Activated T-helper 17 cell treated with anti-CD3 and anti-CD28 coated beads, Interleukin-2, amount 50 U/mL, for 72 hours (primary cell): ENCODE data around the gene SLCO4A1. TPM values are rescaled to one million over a fixed set of nuclear protein-coding genes. Genes with fewer than 3 reads are reported as not detected.

Source experiments
- ATAC-seq: fragments of 150-1000 bp; cut with Tn5 transposase; replicated peaks from 2 replicates; pipeline ENCODE4 v1.10.0; 2021; ENCODE audit warnings: mild to moderate bottlenecking, moderate library complexity
- H3K27ac Mint-ChIP-seq: one replicate; pipeline ENCODE4 v1.8.0; 2022; ENCODE audit warnings: mixed read lengths
- H3K27me3 Mint-ChIP-seq: one replicate; pipeline ENCODE4 v1.8.0; 2022; ENCODE audit warnings: mixed read lengths
- H3K36me3 Mint-ChIP-seq: one replicate; pipeline ENCODE4 v1.8.0; 2022; ENCODE audit warnings: low read depth, mild to moderate bottlenecking, mixed read lengths
- H3K4me1 Mint-ChIP-seq: one replicate; pipeline ENCODE4 v1.8.0; 2022; ENCODE audit warnings: mixed read lengths
- H3K4me3 Mint-ChIP-seq: one replicate; pipeline ENCODE4 v1.8.0; 2022; ENCODE audit warnings: mild to moderate bottlenecking, mixed read lengths
- H3K9me3 Mint-ChIP-seq: one replicate; pipeline ENCODE4 v1.8.0; 2022; ENCODE audit warnings: mixed read lengths
- total RNA-seq, 2 donors: library from RNA; stranded (reverse); gene quantifications; one replicate each; pipeline ENCODE4 v1.2.3, GENCODE V29; 2022

Gene SLCO4A1
- total RNA-seq, 2 donors from 2014 or later = 41.1 to 53.6 TPM

GRCh38 chr20:62644044-62644795 is 1.9 kb downstream of the SLCO4A1 start:
- ATAC-seq = no peak
- H3K4me3 Mint-ChIP-seq = peak overlapping the region; percentile 71
- no peak overlapping the region for H3K27ac Mint-ChIP-seq
- no peaks in the 10 kb centered on the region for H3K9me3 Mint-ChIP-seq
- H3K4me1 Mint-ChIP-seq = peaks cover 5% of the 10 kb centered on the region
- no peaks in the 10 kb centered on the region for H3K27me3 Mint-ChIP-seq
- H3K36me3 Mint-ChIP-seq = no peaks in the 10 kb centered on the region

GRCh38 chr20:62644802-62645496 is 2.6 kb downstream of the SLCO4A1 start:
- Mint-ChIP-seq H3K27me3 (no peaks in the 10 kb centered on the region), H3K27ac (no peak overlapping the region), H3K4me1 (peaks cover 9% of the 10 kb centered on the region), H3K36me3 (no peaks in the 10 kb centered on the region), H3K4me3 (peak overlapping the region; percentile 71), H3K9me3 (no peaks in the 10 kb centered on the region)
- no peak for ATAC-seq

GRCh38 chr20:62645613-62646012 is 3.3 kb downstream of the SLCO4A1 start:
- Mint-ChIP-seq H3K27ac (no peak overlapping the region), H3K4me1 (peaks cover 12% of the 10 kb centered on the region), H3K27me3 (no peaks in the 10 kb centered on the region), H3K9me3 (no peaks in the 10 kb centered on the region), H3K36me3 (peaks cover 6% of the 10 kb centered on the region), H3K4me3 (no peak overlapping the region)
- ATAC-seq = no peak

GRCh38 chr20:62646851-62647520 is 4.7 kb downstream of the SLCO4A1 start:
- no peaks in the 10 kb centered on the region for H3K9me3 Mint-ChIP-seq
- H3K4me3 Mint-ChIP-seq = no peak overlapping the region
- H3K27ac Mint-ChIP-seq = no peak overlapping the region
- no peaks in the 10 kb centered on the region for H3K27me3 Mint-ChIP-seq
- peaks cover 20% of the 10 kb centered on the region for H3K36me3 Mint-ChIP-seq
- H3K4me1 Mint-ChIP-seq = peaks cover 24% of the 10 kb centered on the region
- ATAC-seq = no peak

GRCh38 chr20:62647521-62648317 is 5.4 kb downstream of the SLCO4A1 start:
- ATAC-seq = no peak
- H3K4me1 Mint-ChIP-seq = peaks cover 30% of the 10 kb centered on the region
- H3K27ac Mint-ChIP-seq = no peak overlapping the region
- peaks cover 27% of the 10 kb centered on the region for H3K36me3 Mint-ChIP-seq
- no peaks in the 10 kb centered on the region for H3K27me3 Mint-ChIP-seq
- no peaks in the 10 kb centered on the region for H3K9me3 Mint-ChIP-seq
- no peak overlapping the region for H3K4me3 Mint-ChIP-seq

GRCh38 chr20:62648318-62648995 is 6.2 kb downstream of the SLCO4A1 start:
- ATAC-seq = no peak
- no peaks in the 10 kb centered on the region for H3K9me3 Mint-ChIP-seq
- H3K27me3 Mint-ChIP-seq = no peaks in the 10 kb centered on the region
- H3K4me1 Mint-ChIP-seq = peaks cover 30% of the 10 kb centered on the region
- peaks cover 27% of the 10 kb centered on the region for H3K36me3 Mint-ChIP-seq
- H3K27ac Mint-ChIP-seq = no peak overlapping the region
- no peak overlapping the region for H3K4me3 Mint-ChIP-seq

- Mint-ChIP-seq H3K27me3 (no peaks in the 10 kb centered on the region), H3K4me3 (no peak overlapping the region), H3K4me1 (peaks cover 30% of the 10 kb centered on the region), H3K9me3 (no peaks in the 10 kb centered on the region), H3K36me3 (peaks cover 27% of the 10 kb centered on the region), H3K27ac (no peak overlapping the region)
- no peak for ATAC-seq
Measured at GRCh38 chr20:62649140-62649539, 6.8 kb downstream of the SLCO4A1 start.

GRCh38 chr20:62650551-62651284 is 8.4 kb downstream of the SLCO4A1 start:
- Mint-ChIP-seq H3K4me1 (peaks cover 30% of the 10 kb centered on the region), H3K27me3 (no peaks in the 10 kb centered on the region), H3K4me3 (peak overlapping the region; percentile 84), H3K36me3 (peaks cover 27% of the 10 kb centered on the region), H3K27ac (peak overlapping the region; percentile 94), H3K9me3 (no peaks in the 10 kb centered on the region)
- no peak for ATAC-seq

GRCh38 chr20:62651285-62652021 is 9.2 kb downstream of the SLCO4A1 start:
- ATAC-seq = peak; percentile 70
- Mint-ChIP-seq H3K4me3 (peak overlapping the region; percentile 84), H3K36me3 (peaks cover 27% of the 10 kb centered on the region), H3K4me1 (peaks cover 30% of the 10 kb centered on the region), H3K9me3 (no peaks in the 10 kb centered on the region), H3K27me3 (no peaks in the 10 kb centered on the region), H3K27ac (peak overlapping the region; percentile 94)

- H3K36me3 Mint-ChIP-seq = peaks cover 27% of the 10 kb centered on the region
- peak; percentile 79 for ATAC-seq
- no peaks in the 10 kb centered on the region for H3K27me3 Mint-ChIP-seq
- H3K27ac Mint-ChIP-seq = peak overlapping the region; percentile 94
- no peaks in the 10 kb centered on the region for H3K9me3 Mint-ChIP-seq
- peak overlapping the region; percentile 84 for H3K4me3 Mint-ChIP-seq
- H3K4me1 Mint-ChIP-seq = peaks cover 25% of the 10 kb centered on the region
Measured at GRCh38 chr20:62652041-62652893, 10.0 kb downstream of the SLCO4A1 start.

- H3K9me3 Mint-ChIP-seq = no peaks in the 10 kb centered on the region
- H3K4me1 Mint-ChIP-seq = peaks cover 25% of the 10 kb centered on the region
Measured at GRCh38 chr20:62652894-62653305, 10.6 kb downstream of the SLCO4A1 start.

GRCh38 chr20:62653373-62653772 is 11.1 kb downstream of the SLCO4A1 start:
- H3K27ac Mint-ChIP-seq = no peak overlapping the region
- H3K9me3 Mint-ChIP-seq = no peaks in the 10 kb centered on the region
- no peak for ATAC-seq
- H3K27me3 Mint-ChIP-seq = no peaks in the 10 kb centered on the region
- H3K4me3 Mint-ChIP-seq = no peak overlapping the region
- peaks cover 27% of the 10 kb centered on the region for H3K36me3 Mint-ChIP-seq
- peaks cover 25% of the 10 kb centered on the region for H3K4me1 Mint-ChIP-seq

More at GRCh38 chr20:62652894-62653305, 10.6 kb downstream of the SLCO4A1 start:
- H3K36me3 Mint-ChIP-seq = peaks cover 27% of the 10 kb centered on the region
- ATAC-seq = no peak
- peak overlapping the region; percentile 84 for H3K4me3 Mint-ChIP-seq
- no peaks in the 10 kb centered on the region for H3K27me3 Mint-ChIP-seq
- H3K27ac Mint-ChIP-seq = peak overlapping the region; percentile 94
